Kidney tubule cell (primary cell): ENCODE data around the gene CCL23.
"Not testable (repeated sequence)": the region's sequence is repeated elsewhere in the genome, so short reads cannot be mapped to it uniquely, and the experiment has no call there.

ENCODE experiments used
- DNase-seq: peaks from one replicate; pipeline ENCODE4 v3.0.0-alpha.2; 2018; ENCODE audit warnings: low spot score

Gene CCL23

DNA sequence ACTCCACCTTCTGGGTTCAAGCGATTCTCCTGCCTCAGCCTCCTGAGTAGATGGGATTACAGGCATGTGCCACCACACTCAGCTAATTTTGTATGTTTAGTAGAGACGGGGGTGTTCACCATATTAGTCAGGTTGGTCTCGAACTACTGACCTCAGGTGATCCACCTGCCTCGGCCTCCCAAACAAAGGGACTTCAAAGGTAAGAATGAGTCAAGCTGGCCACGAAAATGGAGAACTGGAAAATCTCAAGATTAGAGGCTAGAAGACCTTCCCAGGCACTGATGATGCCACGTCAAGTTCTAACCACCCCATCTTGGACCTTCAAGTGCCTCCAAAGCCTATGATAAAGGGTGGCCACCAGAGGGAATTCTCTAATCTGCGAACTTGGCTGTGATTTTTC, 15.1 kb downstream of the CCL23 start:
- no peak for DNase-seq

DNA sequence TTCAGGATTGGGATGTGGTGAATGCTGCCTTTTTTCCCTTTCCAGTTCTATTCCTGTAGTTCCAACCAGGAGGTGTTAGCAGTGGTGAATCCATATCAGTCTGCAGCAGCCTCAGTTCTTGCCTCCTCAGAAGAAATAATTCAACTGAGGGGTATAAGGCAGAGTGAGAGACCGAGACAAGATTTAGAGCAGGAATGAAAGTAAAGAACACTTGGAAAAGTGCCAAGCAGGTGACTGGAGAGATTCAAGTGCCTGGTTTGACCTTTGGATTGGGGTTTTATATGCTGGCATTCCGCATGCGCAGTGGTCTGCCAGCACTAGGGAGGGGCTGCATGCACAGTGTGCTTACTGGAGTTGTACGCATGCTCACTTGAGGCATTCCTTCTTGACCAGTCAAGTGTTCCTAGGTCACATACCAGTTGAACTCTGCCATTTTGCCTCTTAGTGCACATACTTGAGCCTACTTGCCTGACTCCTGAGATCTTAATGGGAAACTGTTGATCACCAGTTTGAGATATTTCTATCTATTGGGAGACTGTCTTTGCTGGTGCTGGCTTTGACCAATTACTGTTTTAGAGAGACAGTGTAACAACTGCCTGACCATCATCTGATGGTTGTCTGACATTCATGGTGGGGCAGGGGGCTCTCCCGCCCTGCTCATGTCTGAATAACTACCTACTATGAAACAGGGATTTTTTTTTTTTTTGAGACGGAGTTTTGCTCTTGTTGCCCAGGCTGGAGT, 15.7 kb downstream of the CCL23 start:
- DNase-seq: peak; percentile 36

DNA sequence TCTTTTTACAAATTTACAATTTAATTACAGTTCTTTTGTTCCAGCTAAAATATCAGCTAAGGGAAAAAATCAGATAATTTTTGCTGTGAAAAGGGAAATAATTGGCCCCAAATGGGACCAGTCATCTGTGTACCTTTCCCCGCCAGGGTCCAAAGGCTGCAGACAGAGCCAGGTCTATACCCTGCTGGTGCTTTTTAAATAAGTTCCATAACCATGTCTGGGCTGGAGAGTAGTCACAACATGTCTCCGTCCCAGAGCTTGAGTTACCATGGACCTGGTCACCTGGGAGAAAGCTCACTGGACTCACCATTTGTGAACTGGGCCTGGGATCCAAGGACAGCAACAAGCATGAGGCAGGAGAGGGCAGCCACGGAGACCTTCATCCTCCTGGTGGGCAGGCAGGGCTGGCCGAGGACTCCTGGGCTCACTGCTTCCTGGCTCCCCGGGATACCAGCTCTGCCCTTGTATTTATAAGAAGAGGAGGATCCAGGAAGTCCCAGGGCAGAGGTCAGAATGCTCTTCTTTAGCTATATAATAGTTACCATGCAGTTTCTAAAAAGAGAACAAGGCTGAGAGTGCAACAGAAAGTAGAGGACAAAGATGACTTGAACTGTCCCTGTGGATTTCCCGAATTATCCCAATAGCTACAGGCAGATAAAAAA, 16.5 kb downstream of the CCL23 start, which contains the start of gene CCL15:
CCL15 (minus strand) TSS at position 444 of the 662 bp plus-strand sequence; CDS start at position 383, 61 bp downstream.
- DNase-seq: no peak

GRCh38 chr17:36000732-36001109, 17.1 kb downstream of the CCL23 start:
- DNase-seq: no peak

DNA sequence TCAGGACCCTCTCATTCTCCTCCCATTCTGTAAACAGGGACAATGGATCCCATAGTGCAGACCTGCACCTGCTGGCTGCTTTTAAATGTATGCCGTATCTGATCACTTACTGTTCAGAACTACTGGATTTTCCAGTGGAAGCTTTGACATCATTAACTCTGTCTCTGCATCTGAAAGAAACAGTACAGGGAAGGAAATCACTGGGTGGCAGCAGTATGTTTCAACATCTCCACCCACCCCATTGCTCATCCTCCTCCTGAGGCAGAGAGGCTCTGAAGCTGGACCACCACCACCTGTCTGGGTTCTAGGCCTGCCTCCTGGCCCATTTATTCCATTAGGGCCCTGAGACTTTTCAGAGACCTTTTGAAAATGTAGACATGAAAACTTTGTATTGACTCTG, 19.0 kb downstream of the CCL23 start:
- DNase-seq: no peak

GRCh38 chr17:35998018-35998545, 19.7 kb downstream of the CCL23 start:
- no peak for DNase-seq

DNA sequence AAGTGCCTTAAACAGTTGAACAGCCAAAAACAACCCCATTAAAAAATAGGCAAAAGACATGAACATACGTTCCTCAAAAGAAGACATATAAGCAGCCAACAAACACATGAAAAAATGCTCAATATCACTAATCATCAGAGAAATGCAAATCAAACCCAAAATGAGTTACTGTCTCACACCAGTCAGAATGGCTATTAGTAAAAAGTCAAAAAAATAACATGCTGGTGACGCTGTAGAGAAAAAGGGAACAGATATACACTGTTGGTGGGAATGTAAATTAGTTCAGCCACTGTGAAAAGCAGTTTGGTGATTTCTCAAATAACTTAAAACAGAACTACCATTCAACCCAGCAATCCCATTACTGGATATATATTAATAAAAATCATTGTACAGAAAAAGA, 22.4 kb downstream of the CCL23 start:
- DNase-seq: not testable (repeated sequence)

DNA sequence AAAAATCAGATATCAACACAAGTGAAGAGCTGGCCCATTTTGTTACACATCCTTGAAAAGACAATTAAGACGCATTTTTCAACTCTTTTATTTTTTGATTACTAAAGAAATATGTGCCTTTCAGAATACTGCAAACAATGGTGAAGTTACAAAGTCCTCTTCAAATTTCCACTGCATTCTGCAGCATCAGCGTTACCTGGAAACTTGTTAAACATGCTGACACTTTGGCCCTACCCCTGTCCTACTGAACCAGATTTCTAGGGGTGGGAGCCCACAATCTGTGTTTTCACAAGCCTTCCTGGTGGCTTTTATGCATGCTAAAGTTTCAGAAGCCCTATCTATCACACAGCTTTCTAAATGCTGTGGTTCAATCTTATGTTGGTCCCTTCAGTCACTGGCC, 26.7 kb downstream of the CCL23 start:
- DNase-seq: no peak

DNA sequence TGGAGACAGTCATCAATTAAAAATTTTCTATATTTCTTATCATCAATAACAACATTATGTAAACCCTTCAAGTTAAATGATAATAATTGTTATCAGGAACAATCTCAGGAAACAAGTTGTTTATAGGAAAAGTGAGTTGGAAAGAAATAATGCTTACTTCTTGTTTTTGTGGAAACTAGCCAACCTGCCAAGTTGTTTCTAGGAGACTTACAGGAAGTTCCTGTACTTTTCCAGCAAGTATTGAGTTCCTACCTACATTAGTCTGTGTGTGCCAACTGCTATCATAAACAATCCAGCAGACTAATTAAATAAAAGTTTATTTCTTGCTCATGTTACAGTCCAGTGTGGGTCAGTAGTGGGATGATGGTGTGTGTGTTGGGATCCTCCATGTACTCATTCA, 29.6 kb downstream of the CCL23 start:
- DNase-seq: no peak

DNA sequence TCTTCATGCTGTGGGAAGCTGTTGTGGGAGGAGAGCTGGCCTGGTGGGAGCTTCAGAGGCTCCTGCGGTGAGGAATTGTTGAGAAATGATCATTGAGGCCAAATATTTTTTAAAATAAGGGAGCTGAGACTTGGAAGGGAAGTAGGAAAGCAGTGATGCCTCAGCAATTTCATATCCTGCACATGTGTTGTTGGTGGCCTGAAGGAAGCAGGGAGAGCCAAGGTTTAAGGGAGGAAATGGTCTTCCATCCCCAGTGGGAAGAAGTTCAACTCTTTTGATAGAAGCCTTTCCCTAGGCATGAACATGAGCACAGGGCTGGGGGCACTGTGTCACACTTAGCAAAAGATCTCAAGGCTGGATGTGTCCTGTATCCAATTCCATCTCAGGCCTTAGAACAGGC, 31.1 kb downstream of the CCL23 start, which contains the start of gene CCL14:
CCL14 (minus strand) TSS at position 87 of the 400 bp plus-strand sequence; CDS start at position 7, 80 bp downstream.
- DNase-seq: no peak

DNA sequence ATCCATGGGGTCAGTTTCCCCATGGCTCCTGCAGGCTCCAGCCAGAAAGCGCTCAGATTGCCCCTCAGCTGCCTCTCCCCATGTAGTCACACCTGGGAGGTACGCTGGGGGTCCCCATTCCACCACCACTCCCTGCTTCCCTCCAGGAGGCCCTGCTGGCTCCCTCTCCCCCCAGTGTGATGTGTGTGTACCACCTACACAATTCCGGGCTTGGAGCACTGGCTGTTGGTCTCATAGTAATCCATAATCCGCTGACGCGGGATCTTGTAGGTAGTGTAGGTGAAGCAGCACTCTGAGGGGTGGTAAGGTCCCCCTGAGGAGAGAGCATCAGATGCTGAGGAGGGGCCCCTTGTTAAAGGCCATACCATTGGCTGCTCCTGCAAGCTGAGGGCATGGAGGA, 33.6 kb downstream of the CCL23 start:
- DNase-seq: no peak

DNA sequence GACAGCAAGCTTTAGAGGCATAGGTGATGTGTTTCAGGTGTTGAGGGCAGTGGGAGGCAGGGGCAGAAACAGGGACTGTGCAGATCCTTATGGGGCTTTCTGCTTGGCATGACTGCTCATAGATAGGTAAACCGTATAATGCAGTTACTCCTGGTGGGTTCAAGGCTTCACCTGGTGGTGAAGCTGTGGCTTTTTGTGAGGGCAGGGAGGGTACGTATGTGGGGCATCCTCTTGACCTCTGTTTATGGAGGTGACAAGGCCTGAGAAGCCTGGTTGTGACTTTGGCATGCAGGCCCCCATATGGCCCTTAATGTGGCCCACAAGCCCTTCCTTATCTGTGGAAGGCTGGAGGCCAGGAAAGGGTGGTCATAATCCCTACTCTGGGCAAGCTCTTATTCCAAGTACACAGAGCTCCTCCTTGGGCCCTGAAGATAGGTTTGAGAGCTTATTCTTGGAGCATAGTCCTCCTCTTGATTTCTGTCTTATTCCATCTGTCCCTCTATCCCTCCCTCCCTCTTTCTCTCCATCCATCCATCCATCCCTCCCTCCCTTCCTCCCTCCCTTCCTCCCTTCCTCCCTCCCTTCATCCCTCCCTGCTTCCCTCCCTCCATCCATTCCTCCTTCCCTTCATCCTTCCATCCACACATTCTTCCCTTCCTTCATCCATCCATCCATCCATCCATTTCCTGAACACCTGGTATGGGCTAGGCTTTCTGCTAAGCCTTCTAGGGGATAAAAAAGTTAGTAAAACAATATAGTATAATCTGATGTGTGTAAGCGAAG, 35.2 kb downstream of the CCL23 start:
- DNase-seq: no peak

DNA sequence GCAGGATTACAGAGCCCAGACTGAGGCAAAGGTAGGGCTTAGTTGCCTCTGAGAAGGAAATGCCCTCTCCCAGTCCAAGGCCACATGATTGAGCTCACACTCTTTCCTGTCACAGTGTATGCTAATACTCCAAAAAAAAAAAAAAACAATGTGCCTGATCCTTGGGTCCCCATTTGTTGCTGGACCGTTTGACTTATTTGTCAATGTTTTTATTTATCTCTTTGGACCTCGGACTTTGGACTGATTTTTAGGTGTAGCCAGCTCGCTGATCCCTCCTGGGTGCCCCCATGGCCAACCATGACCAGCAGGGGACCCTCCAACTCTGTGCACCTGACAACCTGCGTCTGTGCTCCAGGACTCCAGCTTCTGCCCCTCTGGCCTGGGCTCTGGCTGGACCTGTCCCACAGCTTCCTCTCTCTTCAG, 35.9 kb downstream of the CCL23 start:
- DNase-seq: no peak

- DNase-seq: no peak
Observed at GRCh38 chr17:35981246-35981645, 36.5 kb downstream of the CCL23 start, which contains the start of gene CCL16. Gene CCL16 (minus strand): TSS chr17:35981497. CDS start chr17:35981420, 77 bp downstream.

DNA sequence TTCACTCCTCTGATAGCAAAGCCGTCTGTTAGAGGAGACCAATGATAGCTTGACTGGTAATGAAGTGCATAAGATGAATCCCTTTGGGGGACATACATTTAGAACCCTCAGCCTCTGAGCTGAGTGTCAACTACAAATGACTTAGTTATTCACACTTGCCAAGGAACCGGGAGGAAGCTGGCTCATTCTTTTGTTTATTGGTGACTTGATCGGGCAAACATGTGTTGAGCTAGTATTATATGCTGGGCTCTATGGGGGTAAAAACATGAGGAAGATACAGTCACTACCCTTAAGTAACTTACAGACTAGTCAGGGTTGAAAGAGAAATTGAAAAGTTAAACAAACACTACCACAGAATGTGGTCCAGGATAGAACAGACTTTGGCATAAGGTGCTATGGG, 39.4 kb downstream of the CCL23 start:
- no peak for DNase-seq

- no peak for DNase-seq
Observed at GRCh38 chr17:35977509-35977908, 40.3 kb downstream of the CCL23 start.

DNA sequence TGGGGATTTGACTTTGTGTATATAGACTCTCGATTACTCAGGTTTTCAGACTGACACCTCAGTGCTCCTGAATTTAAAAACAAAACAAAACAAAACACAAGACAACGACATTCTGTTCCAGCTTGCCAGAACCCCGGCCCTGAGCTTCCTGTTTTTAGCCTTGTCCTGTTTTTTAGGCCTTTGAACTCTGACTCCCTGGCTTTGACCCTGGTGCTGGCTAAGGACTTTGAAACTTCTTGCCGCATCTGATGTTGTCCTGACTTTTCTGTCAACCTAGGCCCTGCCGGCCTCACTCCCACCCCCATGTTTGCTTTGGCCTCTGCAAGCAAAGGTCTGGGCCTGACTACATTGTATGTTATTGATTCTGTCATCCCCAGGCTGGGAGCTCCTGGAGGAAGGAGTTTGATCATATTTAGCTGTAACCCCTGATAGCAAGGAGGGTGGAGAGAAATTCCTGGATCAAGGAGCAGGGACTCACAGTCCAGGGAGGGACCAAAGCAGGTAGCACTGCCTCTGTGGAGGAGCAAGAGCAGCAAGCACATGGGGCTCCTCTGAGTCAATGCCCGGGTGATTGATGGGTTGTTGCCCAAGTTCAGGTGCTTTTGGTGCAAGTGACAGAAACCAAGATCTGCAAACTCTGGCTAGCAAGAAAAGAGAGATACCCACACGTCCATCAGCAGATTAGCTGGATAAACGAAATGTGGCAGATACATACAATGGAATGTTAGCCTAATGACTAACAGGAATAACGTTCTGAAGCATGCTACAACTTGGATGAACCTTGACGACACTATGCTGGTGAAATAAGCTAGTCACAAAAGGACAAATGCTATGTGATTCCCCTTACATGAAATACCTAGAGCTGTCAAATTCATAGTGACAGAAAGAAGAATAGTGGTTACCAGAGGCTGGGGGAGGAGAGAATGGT, 44.2 kb downstream of the CCL23 start:
- DNase-seq: peak; percentile 22

GRCh38 chr17:35972945-35973332, 44.8 kb downstream of the CCL23 start:
- no peak for DNase-seq

- DNase-seq: no peak
Observed at GRCh38 chr17:35972535-35972934, 45.2 kb downstream of the CCL23 start.

- no peak for DNase-seq
Observed at GRCh38 chr17:35972066-35972465, 45.7 kb downstream of the CCL23 start.
